ENCODE measurements around the gene CCDC150.
"Not testable (repeated sequence)": the region's sequence is repeated elsewhere in the genome, so short reads cannot be mapped to it uniquely, and the experiment has no call there.

Gene CCDC150

GRCh38 chr2:196703695-196704094, 64.2 kb downstream of the CCDC150 start:
- DNase-seq (ENCODE audit: low read depth, low spot score), result no peak
- no peak overlapping the region for H3K27ac ChIP-seq (ENCODE audit: low read length)

GRCh38 chr2:196710056-196710455, 70.5 kb downstream of the CCDC150 start:
- not testable (repeated sequence) for H3K9me3 ChIP-seq (ENCODE audit: control insufficient read depth, insufficient read depth, low read length); H3K36me3 ChIP-seq (ENCODE audit: control insufficient read depth, insufficient read depth, low read length); H3K27ac ChIP-seq (ENCODE audit: low read length); H3K4me3 ChIP-seq (ENCODE audit: low read length); H3K27me3 ChIP-seq (ENCODE audit: control insufficient read depth, insufficient read depth, low read length); DNase-seq (ENCODE audit: low read depth, low spot score); H3K4me1 ChIP-seq (ENCODE audit: control insufficient read depth, insufficient read depth, low read length)
- WGBS (ENCODE audit: insufficient coverage, insufficient read length), result no CpG with 5 or more reads among the region's 10 CpGs

More at GRCh38 chr2:196703695-196704094, 64.2 kb downstream of the CCDC150 start:
- no peaks in the 10 kb centered on the region for H3K9me3 ChIP-seq (ENCODE audit: control insufficient read depth, insufficient read depth, low read length)
- no peaks in the 10 kb centered on the region for H3K4me1 ChIP-seq (ENCODE audit: control insufficient read depth, insufficient read depth, low read length)
- no peak overlapping the region for H3K4me3 ChIP-seq (ENCODE audit: low read length)
- no peaks in the 10 kb centered on the region; the same call in 1 of the 2 replicates for H3K36me3 ChIP-seq (ENCODE audit: control insufficient read depth, insufficient read depth, low read length)
- no peaks in the 10 kb centered on the region for H3K27me3 ChIP-seq (ENCODE audit: control insufficient read depth, insufficient read depth, low read length)

GRCh38 chr2:196711625-196712024, 72.1 kb downstream of the CCDC150 start:
- Histone ChIP-seq H3K9me3 (ENCODE audit: control insufficient read depth, insufficient read depth, low read length) (no peaks in the 10 kb centered on the region; the same call in 1 of the 2 replicates), H3K36me3 (ENCODE audit: control insufficient read depth, insufficient read depth, low read length) (0 out of 2 replicates have a peak, but pooled peaks cover 3% of the 10 kb centered on the region), H3K4me1 (ENCODE audit: control insufficient read depth, insufficient read depth, low read length) (no peaks in the 10 kb centered on the region), H3K4me3 (ENCODE audit: low read length) (no peak overlapping the region), H3K27me3 (ENCODE audit: control insufficient read depth, insufficient read depth, low read length) (no peaks in the 10 kb centered on the region), H3K27ac (ENCODE audit: low read length) (no peak overlapping the region)
- no peak for DNase-seq (ENCODE audit: low read depth, low spot score)

GRCh38 chr2:196712867-196713266, 73.4 kb downstream of the CCDC150 start:
- DNase-seq (ENCODE audit: low read depth, low spot score), result no peak
- Histone ChIP-seq H3K9me3 (ENCODE audit: control insufficient read depth, insufficient read depth, low read length) (no peaks in the 10 kb centered on the region; the same call in 1 of the 2 replicates), H3K27me3 (ENCODE audit: control insufficient read depth, insufficient read depth, low read length) (no peaks in the 10 kb centered on the region), H3K36me3 (ENCODE audit: control insufficient read depth, insufficient read depth, low read length) (0 out of 2 replicates have a peak, but pooled peaks cover 3% of the 10 kb centered on the region), H3K4me3 (ENCODE audit: low read length) (no peak overlapping the region), H3K27ac (ENCODE audit: low read length) (no peak overlapping the region), H3K4me1 (ENCODE audit: control insufficient read depth, insufficient read depth, low read length) (no peaks in the 10 kb centered on the region)
- no CpG with 5 or more reads among the region's 2 CpGs for WGBS (ENCODE audit: insufficient coverage, insufficient read length)

- Histone ChIP-seq H3K9me3 (ENCODE audit: control insufficient read depth, insufficient read depth, low read length) (no peaks in the 10 kb centered on the region), H3K4me1 (ENCODE audit: control insufficient read depth, insufficient read depth, low read length) (no peaks in the 10 kb centered on the region), H3K27me3 (ENCODE audit: control insufficient read depth, insufficient read depth, low read length) (no peaks in the 10 kb centered on the region), H3K36me3 (ENCODE audit: control insufficient read depth, insufficient read depth, low read length) (peaks cover 3% of the 10 kb centered on the region; the same call in 1 of the 2 replicates), H3K4me3 (ENCODE audit: low read length) (no peak overlapping the region), H3K27ac (ENCODE audit: low read length) (no peak overlapping the region)
- DNase-seq (ENCODE audit: low read depth, low spot score), result no peak
- WGBS (ENCODE audit: insufficient coverage, insufficient read length), result no CpG with 5 or more reads among the region's 6 CpGs
Measured at GRCh38 chr2:196718419-196719109, 79.0 kb downstream of the CCDC150 start.

- Histone ChIP-seq H3K4me3 (ENCODE audit: low read length) (no peak overlapping the region), H3K27ac (ENCODE audit: low read length) (no peak overlapping the region), H3K36me3 (ENCODE audit: control insufficient read depth, insufficient read depth, low read length) (peaks cover 3% of the 10 kb centered on the region; the same call in 1 of the 2 replicates), H3K4me1 (ENCODE audit: control insufficient read depth, insufficient read depth, low read length) (no peaks in the 10 kb centered on the region), H3K27me3 (ENCODE audit: control insufficient read depth, insufficient read depth, low read length) (no peaks in the 10 kb centered on the region), H3K9me3 (ENCODE audit: control insufficient read depth, insufficient read depth, low read length) (no peaks in the 10 kb centered on the region)
- no CpG with 5 or more reads among the region's 6 CpGs for WGBS (ENCODE audit: insufficient coverage, insufficient read length)
- no peak for DNase-seq (ENCODE audit: low read depth, low spot score)
Measured at GRCh38 chr2:196719110-196719872, 79.8 kb downstream of the CCDC150 start.

GRCh38 chr2:196723571-196723970, 84.1 kb downstream of the CCDC150 start:
- Histone ChIP-seq H3K4me1 (ENCODE audit: control insufficient read depth, insufficient read depth, low read length) (no peaks in the 10 kb centered on the region), H3K9me3 (ENCODE audit: control insufficient read depth, insufficient read depth, low read length) (no peaks in the 10 kb centered on the region), H3K4me3 (ENCODE audit: low read length) (no peak overlapping the region), H3K36me3 (ENCODE audit: control insufficient read depth, insufficient read depth, low read length) (peaks cover 3% of the 10 kb centered on the region; the same call in 1 of the 2 replicates), H3K27me3 (ENCODE audit: control insufficient read depth, insufficient read depth, low read length) (no peaks in the 10 kb centered on the region), H3K27ac (ENCODE audit: low read length) (no peak overlapping the region)
- no peak for DNase-seq (ENCODE audit: low read depth, low spot score)

- WGBS (ENCODE audit: insufficient coverage, insufficient read length), result no CpG with 5 or more reads among the region's 3 CpGs
- no peak for DNase-seq (ENCODE audit: low read depth, low spot score)
- Histone ChIP-seq H3K4me1 (ENCODE audit: control insufficient read depth, insufficient read depth, low read length) (no peaks in the 10 kb centered on the region), H3K27ac (ENCODE audit: low read length) (no peak overlapping the region), H3K4me3 (ENCODE audit: low read length) (no peak overlapping the region), H3K36me3 (ENCODE audit: control insufficient read depth, insufficient read depth, low read length) (peaks cover 3% of the 10 kb centered on the region; the same call in 1 of the 2 replicates), H3K27me3 (ENCODE audit: control insufficient read depth, insufficient read depth, low read length) (no peaks in the 10 kb centered on the region), H3K9me3 (ENCODE audit: control insufficient read depth, insufficient read depth, low read length) (no peaks in the 10 kb centered on the region)
Measured at GRCh38 chr2:196725218-196725617, 85.7 kb downstream of the CCDC150 start.

GRCh38 chr2:196725882-196726281, 86.4 kb downstream of the CCDC150 start:
- Histone ChIP-seq H3K27ac (ENCODE audit: low read length) (no peak overlapping the region), H3K4me1 (ENCODE audit: control insufficient read depth, insufficient read depth, low read length) (no peaks in the 10 kb centered on the region), H3K36me3 (ENCODE audit: control insufficient read depth, insufficient read depth, low read length) (peaks cover 5% of the 10 kb centered on the region; the same call in 1 of the 2 replicates), H3K4me3 (ENCODE audit: low read length) (no peak overlapping the region), H3K9me3 (ENCODE audit: control insufficient read depth, insufficient read depth, low read length) (no peaks in the 10 kb centered on the region), H3K27me3 (ENCODE audit: control insufficient read depth, insufficient read depth, low read length) (no peaks in the 10 kb centered on the region)
- no CpG with 5 or more reads among the region's 4 CpGs for WGBS (ENCODE audit: insufficient coverage, insufficient read length)
- DNase-seq (ENCODE audit: low read depth, low spot score), result no peak

- H3K36me3 ChIP-seq (ENCODE audit: control insufficient read depth, insufficient read depth, low read length), result peaks cover 2% of the 10 kb centered on the region; the same call in 1 of the 2 replicates
- H3K4me3 ChIP-seq (ENCODE audit: low read length), result no peak overlapping the region
- WGBS (ENCODE audit: insufficient coverage, insufficient read length), result no CpG with 5 or more reads among the region's 2 CpGs
- H3K27me3 ChIP-seq (ENCODE audit: control insufficient read depth, insufficient read depth, low read length), result no peaks in the 10 kb centered on the region
- no peak for DNase-seq (ENCODE audit: low read depth, low spot score)
- H3K4me1 ChIP-seq (ENCODE audit: control insufficient read depth, insufficient read depth, low read length), result no peaks in the 10 kb centered on the region
- no peaks in the 10 kb centered on the region for H3K9me3 ChIP-seq (ENCODE audit: control insufficient read depth, insufficient read depth, low read length)
- H3K27ac ChIP-seq (ENCODE audit: low read length), result no peak overlapping the region
Measured at GRCh38 chr2:196729418-196729817, 89.9 kb downstream of the CCDC150 start.
